ENCODE data around the gene DLGAP1. TPM values are rescaled to one million over a fixed set of nuclear protein-coding genes. Genes with fewer than 3 reads are reported as not detected.

The DLGAP1 gene
- total and polyA plus RNA-seq, 2 of the 13 experiments (the other 11 are each of a cell fraction or from before 2014, with no cell fraction given) = 0.01 TPM; not detected in 1

- H3K4me3 ChIP-seq (replicated peaks in 1 of 3; ENCODE audit: insufficient read depth in 1 of 3, low read depth in 2 of 3, low read length in 3 of 3) = no peak overlapping the region
- H4K20me1 ChIP-seq (ENCODE audit: insufficient read depth, low read length) = no peaks in the 10 kb centered on the region
- CTCF ChIA-PET (ENCODE audit: low intra/inter-chr PET ratio, low total read pairs) = no interaction called here
- no peak for DNase-seq (ENCODE audit: low spot score)
- 73% methylated on average over 29 of the region's 59 CpGs for WGBS (ENCODE audit: low lambda C conversion rate)
- H3K79me2 ChIP-seq (ENCODE audit: insufficient read depth, low read length) = no peaks in the 10 kb centered on the region
- no peak overlapping the region for H3K4me2 ChIP-seq (ENCODE audit: low read depth, low read length)
- ATAC-seq = no peak; the same call in 2 of the 3 replicates
- in situ Hi-C loops (cut with HindIII; ENCODE audit: extremely low pct_ligation_motif_present, low pct_unique_long_range_greater_than_20kb) (no loop called here), intact Hi-C loops (cut with micrococcal nuclease; ENCODE audit: unreplicated experiment) (no loop called here)
- TF ChIP-seq, protein P1, sequence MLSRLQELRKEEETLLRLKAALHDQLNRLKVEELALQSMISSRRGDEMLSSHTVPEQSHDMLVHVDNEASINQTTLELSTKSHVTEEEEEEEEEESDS (CRISPR knock-in tag; IDR thresholded peaks at IDR 0.05; ENCODE audit: borderline replicate concordance) = no peak
- no peak for TF ChIP-seq ZNF251 (CRISPR knock-in tag; IDR thresholded peaks at IDR 0.05)
- no peak overlapping the region for H3K9ac ChIP-seq (ENCODE audit: insufficient read depth, low read depth, low read length)
- H3K27ac ChIP-seq (ENCODE audit: extremely low read length, insufficient read depth, low read length) = no peak overlapping the region
- FAIRE-seq = no peak
- H3K4me1 ChIP-seq (ENCODE audit: insufficient read depth, low read length) = no peaks in the 10 kb centered on the region
- H2AFZ ChIP-seq (ENCODE audit: low read length) = no peak overlapping the region
- BruUV-seq (replicated peaks) = no TSS peak
- no peaks in the 10 kb centered on the region for H3K36me3 ChIP-seq (replicated peaks in 1 of 2; ENCODE audit: control insufficient read depth in 1 of 2, insufficient read depth in 2 of 2, low read length in 2 of 2)
- POLR2A ChIA-PET = no interaction called here
- H3K9me3 ChIP-seq (ENCODE audit: low read length) = no peaks in the 10 kb centered on the region
- H3K27me3 ChIP-seq (ENCODE audit: control insufficient read depth in 1 of 2, insufficient read depth in 2 of 2, low read length in 2 of 2) = peaks cover 0 to 10% of the 10 kb centered on the region in 2 experiments; a peak in 1 of 5 replicates
Measured at GRCh38 chr18:3879114-3879835, 575.8 kb downstream of the DLGAP1 start.

GRCh38 chr18:3878401-3878800 is 576.7 kb downstream of the DLGAP1 start:
- Histone ChIP-seq H3K4me3 (replicated peaks in 1 of 3; ENCODE audit: insufficient read depth in 1 of 3, low read depth in 2 of 3, low read length in 3 of 3) (no peak overlapping the region), H3K9ac (ENCODE audit: insufficient read depth, low read depth, low read length) (no peak overlapping the region), H2AFZ (ENCODE audit: low read length) (no peak overlapping the region), H3K79me2 (ENCODE audit: insufficient read depth, low read length) (no peaks in the 10 kb centered on the region), H3K4me1 (ENCODE audit: insufficient read depth, low read length) (no peaks in the 10 kb centered on the region), H3K9me3 (ENCODE audit: low read length) (no peaks in the 10 kb centered on the region), H3K4me2 (ENCODE audit: low read depth, low read length) (no peak overlapping the region), H3K27ac (ENCODE audit: extremely low read length, insufficient read depth, low read length) (no peak overlapping the region), H3K27me3 (ENCODE audit: control insufficient read depth in 1 of 2, insufficient read depth in 2 of 2, low read length in 2 of 2) (peaks cover 0 to 13% of the 10 kb centered on the region in 2 experiments; a peak in 1 of 5 replicates), H4K20me1 (ENCODE audit: insufficient read depth, low read length) (no peaks in the 10 kb centered on the region), H3K36me3 (replicated peaks in 1 of 2; ENCODE audit: control insufficient read depth in 1 of 2, insufficient read depth in 2 of 2, low read length in 2 of 2) (no peaks in the 10 kb centered on the region)
- no TSS peak for BruUV-seq (replicated peaks)
- WGBS (ENCODE audit: low lambda C conversion rate) = 3% methylated on average over 7 of the region's 7 CpGs
- intact Hi-C loops (cut with micrococcal nuclease; ENCODE audit: unreplicated experiment) (no loop called here), in situ Hi-C loops (cut with HindIII; ENCODE audit: extremely low pct_ligation_motif_present, low pct_unique_long_range_greater_than_20kb) (no loop called here)
- TF ChIP-seq ZNF83 (CRISPR knock-in tag; IDR thresholded peaks at IDR 0.05; ENCODE audit: borderline replicate concordance) (no peak), ZNF264 (CRISPR knock-in tag; IDR thresholded peaks at IDR 0.05) (no peak)
- ATAC-seq (no peak), FAIRE-seq (no peak), DNase-seq (ENCODE audit: low spot score) (no peak)
- POLR2A ChIA-PET = no interaction called here
- CTCF ChIA-PET (ENCODE audit: low intra/inter-chr PET ratio, low total read pairs) = no interaction called here

Data from HepG2 (cell line).